GM21619 (cell line): ENCODE data around the gene FLG.
"Not testable (repeated sequence)": the region's sequence is repeated elsewhere in the genome, so short reads cannot be mapped to it uniquely, and the experiment has no call there.

Experiments used
- ATAC-seq: cut with Tn5 transposase; IDR thresholded peaks from one replicate; pipeline ENCODE4 v1.9.1; 2021; ENCODE audit not compliant: unreplicated experiment

Gene FLG

DNA sequence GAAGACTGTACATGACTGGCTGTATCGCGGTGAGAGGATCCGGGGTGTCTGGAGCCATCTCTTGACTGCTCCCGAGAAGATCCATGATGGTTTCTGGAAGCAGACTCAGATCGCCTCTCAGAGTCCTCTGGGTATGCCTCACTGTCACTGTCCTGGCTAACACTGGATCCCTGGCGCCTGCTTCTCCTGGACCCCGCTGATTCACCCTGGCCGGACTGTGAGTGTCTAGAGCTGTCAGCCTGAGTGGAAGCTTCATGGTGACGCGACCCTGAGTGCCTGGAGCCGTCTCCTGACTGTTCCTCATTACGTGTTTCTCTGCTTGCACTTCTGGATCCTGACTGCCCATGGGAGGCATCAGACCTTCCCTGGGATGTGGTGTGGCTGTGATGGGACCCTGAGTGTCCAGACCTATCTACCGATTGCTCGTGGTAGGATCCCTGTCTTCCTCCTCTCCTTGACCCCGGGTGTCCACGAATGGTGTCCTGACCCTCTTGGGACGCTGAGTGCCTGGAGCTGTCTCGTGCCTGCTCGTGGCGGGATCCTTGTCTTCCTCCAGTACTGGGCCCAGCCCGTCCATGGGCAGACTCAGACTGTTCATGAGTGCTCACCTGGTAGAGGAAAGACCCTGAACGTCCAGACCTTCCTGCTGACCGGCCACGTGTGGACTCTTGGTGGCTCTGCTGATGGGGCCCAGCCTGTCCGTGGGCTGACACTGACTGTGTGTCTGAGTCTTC, 21.7 kb downstream of the FLG start:
- not testable (repeated sequence) for ATAC-seq

DNA sequence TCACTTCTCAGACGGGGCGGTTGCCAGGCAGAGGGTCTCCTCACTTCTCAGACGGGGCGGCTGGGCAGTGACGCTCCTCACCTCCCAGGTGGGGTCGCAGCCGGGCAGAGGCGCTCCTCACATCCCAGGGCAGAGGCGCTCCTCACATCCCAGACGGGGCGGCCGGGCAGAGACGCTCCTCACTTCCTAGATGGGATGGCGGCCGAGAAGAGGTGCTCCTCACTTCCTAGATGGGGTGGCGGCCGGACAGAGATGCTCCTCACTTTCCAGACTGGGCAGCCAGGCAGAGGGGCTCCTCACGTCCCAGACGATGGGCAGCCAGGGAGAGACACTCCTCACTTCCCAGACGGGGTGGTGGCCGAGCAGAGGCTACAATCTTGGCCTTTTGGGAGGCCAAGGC, 68.6 kb downstream of the FLG start:
- not testable (repeated sequence) for ATAC-seq
